A673 (cell line): ENCODE measurements around the gene SLCO4C1. TPM values are rescaled to one million over a fixed set of nuclear protein-coding genes. Genes with fewer than 3 reads are reported as not detected.

Source experiments
- BruUV-seq: library from RNA; stranded (reverse); fragments of 400-500 nt; replicated peaks from 2 replicates; lab custom pipeline; 2021; lab: Mats Ljungman, UMichigan
- CTCF ChIA-PET: fragments of 300-600 bp; sonication (Branson Sonifier 250); formaldehyde crosslinking; loops from one replicate; lab custom pipeline; 2022; ENCODE audit warnings: antibody characterized with exemption; lab: Charles Lee
- POLR2A ChIA-PET: fragments of 300-600 bp; sonication (Branson Sonifier 250); formaldehyde crosslinking; loops from one replicate; lab custom pipeline; 2022; ENCODE audit warnings: antibody characterized with exemption; ENCODE audit not compliant: low non-redundant PET; lab: Charles Lee
- DNase-seq: peaks from one replicate; pipeline ENCODE4 v3.0.0-alpha.2; 2015; ENCODE audit warnings: low spot score
- H3K27ac ChIP-seq: fragments of 200-600 bp; sonication (generic); 2 replicates; pipeline ENCODE4 v1.5.1; 2016; ENCODE audit warnings: mixed run types, low read depth, mild to moderate bottlenecking, mixed read lengths, antibody characterized with exemption, low read length; ENCODE audit not compliant: poor library complexity, severe bottlenecking
- H3K27me3 ChIP-seq: fragments of 200-600 bp; sonication (generic); replicated peaks from 2 replicates; pipeline ENCODE4 v1.6.1; 2017; ENCODE audit warnings: mixed run types, low read depth, mild to moderate bottlenecking, mixed read lengths, antibody characterized with exemption, low read length; ENCODE audit not compliant: insufficient read depth, poor library complexity
- H3K36me3 ChIP-seq: fragments of 200-600 bp; sonication (generic); 2 replicates; pipeline ENCODE4 v1.6.1; 2016; ENCODE audit warnings: mixed run types, mild to moderate bottlenecking, mixed read lengths, antibody characterized with exemption, low read length; ENCODE audit not compliant: insufficient read depth, poor library complexity, severe bottlenecking
- H3K4me1 ChIP-seq: fragments of 200-600 bp; sonication (generic); 2 replicates; pipeline ENCODE4 v1.6.1; 2017; ENCODE audit warnings: mixed run types, mild to moderate bottlenecking, mixed read lengths, antibody characterized with exemption, low read length; ENCODE audit not compliant: insufficient read depth, poor library complexity, severe bottlenecking
- H3K4me3 ChIP-seq: fragments of 200-600 bp; sonication (generic); 2 replicates; pipeline ENCODE4 v1.5.1; 2016; ENCODE audit warnings: low read depth, mixed run types, mild to moderate bottlenecking, mixed read lengths, low read length; ENCODE audit not compliant: poor library complexity, severe bottlenecking
- H3K9me3 ChIP-seq: fragments of 200-600 bp; sonication (generic); 2 replicates; pipeline ENCODE4 v1.6.1; 2016; ENCODE audit warnings: mixed run types, low read depth, mild to moderate bottlenecking, mixed read lengths, antibody characterized with exemption, low read length; ENCODE audit not compliant: poor library complexity, severe bottlenecking
- EZH2 ChIP-seq: fragments of 200-600 bp; sonication (generic); IDR thresholded peaks from 2 replicates; pipeline ENCODE4 v1.6.1; 2017; ENCODE audit warnings: borderline replicate concordance, low read depth, mild to moderate bottlenecking, mixed read lengths, antibody characterized with exemption, low read length; ENCODE audit not compliant: poor library complexity, severe bottlenecking
- intact Hi-C: fragments of 100-400 bp; cut with micrococcal nuclease; formaldehyde crosslinking; loops from one replicate; pipeline ENCODE4 v1.10.0; 2022; ENCODE audit not compliant: unreplicated experiment
- total RNA-seq: library from RNA; stranded (reverse); gene quantifications from 2 replicates; pipeline ENCODE4 v1.2.3, GENCODE V29; 2021
- TF ChIP-seq, protein P1 (sequence below): fragments of 300-800, 200-600 bp; sonication (generic); conservative IDR thresholded peaks from 2 replicates; pipeline ENCODE4 v1.5.1; 2017; ENCODE audit warnings: low read depth, mild to moderate bottlenecking, antibody characterized with exemption, low read length, moderate library complexity, mixed read lengths

Gene SLCO4C1
- total RNA-seq, 1 experiment from 2014 or later, result 0.13 TPM

DNA sequence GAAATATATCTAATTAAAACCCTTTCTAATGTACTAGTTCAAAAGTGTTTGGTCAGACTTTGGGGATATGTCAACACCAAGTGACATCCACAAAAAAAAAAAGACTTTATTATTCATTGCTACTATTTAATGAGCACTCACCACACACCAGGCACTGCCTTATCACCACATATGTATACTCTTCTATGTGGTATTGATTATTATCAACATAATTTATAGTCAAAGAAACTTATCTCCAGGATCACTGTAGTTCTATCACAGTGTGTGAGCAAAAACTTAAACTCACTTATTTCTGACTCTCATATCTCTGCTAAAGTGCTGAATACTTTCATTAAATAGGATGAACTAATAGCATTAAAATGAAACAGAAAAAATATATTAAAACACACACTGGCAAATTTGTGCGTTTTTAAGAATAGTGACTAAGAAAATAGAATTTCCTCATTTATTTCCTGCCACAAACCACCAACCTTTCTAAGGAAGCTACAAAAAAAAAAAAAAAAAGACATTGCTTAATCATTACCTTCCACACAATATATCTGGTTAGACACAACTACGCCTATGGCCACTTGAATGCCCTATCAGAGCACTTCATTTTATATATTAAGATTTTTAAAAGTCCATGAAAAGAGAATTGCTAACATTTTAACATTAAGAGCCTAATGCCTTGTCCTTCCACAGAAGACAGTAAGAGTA, 12.8 kb downstream of the SLCO4C1 start:
- POLR2A ChIA-PET, result no interaction called here
- no peaks in the 10 kb centered on the region for H3K9me3 ChIP-seq
- H3K27me3 ChIP-seq, result peaks cover 8% of the 10 kb centered on the region
- CTCF ChIA-PET, result no interaction called here
- intact Hi-C loops, result no loop called here
- DNase-seq, result no peak
- no peak overlapping the region for H3K27ac ChIP-seq
- no peaks in the 10 kb centered on the region for H3K4me1 ChIP-seq
- H3K36me3 ChIP-seq, result no peaks in the 10 kb centered on the region
- no peak for TF ChIP-seq EZH2
- TF ChIP-seq, protein P1, sequence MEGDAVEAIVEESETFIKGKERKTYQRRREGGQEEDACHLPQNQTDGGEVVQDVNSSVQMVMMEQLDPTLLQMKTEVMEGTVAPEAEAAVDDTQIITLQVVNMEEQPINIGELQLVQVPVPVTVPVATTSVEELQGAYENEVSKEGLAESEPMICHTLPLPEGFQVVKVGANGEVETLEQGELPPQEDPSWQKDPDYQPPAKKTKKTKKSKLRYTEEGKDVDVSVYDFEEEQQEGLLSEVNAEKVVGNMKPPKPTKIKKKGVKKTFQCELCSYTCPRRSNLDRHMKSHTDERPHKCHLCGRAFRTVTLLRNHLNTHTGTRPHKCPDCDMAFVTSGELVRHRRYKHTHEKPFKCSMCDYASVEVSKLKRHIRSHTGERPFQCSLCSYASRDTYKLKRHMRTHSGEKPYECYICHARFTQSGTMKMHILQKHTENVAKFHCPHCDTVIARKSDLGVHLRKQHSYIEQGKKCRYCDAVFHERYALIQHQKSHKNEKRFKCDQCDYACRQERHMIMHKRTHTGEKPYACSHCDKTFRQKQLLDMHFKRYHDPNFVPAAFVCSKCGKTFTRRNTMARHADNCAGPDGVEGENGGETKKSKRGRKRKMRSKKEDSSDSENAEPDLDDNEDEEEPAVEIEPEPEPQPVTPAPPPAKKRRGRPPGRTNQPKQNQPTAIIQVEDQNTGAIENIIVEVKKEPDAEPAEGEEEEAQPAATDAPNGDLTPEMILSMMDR, result no peak
- no TSS peak for BruUV-seq
- no peak overlapping the region for H3K4me3 ChIP-seq

DNA sequence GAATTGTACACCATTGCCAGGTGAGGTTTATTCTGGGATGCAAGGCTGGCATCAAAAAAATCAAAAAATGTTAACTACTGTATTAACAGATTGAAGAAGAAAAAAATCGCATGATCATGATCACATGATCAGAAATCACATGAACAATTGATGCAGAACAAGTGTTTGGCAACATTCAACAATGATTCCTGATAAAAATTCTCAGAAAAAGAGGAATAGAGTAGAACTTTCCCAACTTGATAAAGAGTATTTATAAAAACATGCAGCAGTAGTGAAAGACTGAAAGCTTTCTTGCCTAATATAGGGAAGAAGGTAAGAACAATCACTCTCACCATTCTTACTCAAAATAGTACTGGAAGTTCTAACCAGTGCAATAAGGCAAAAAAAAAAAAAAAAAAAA, 16.4 kb downstream of the SLCO4C1 start:
- intact Hi-C loops, result no loop called here
- no peak for DNase-seq
- Histone ChIP-seq H3K9me3 (no peaks in the 10 kb centered on the region), H3K36me3 (no peaks in the 10 kb centered on the region), H3K27ac (no peak overlapping the region), H3K4me1 (no peaks in the 10 kb centered on the region), H3K27me3 (peaks cover 8% of the 10 kb centered on the region), H3K4me3 (no peak overlapping the region)
- ChIA-PET POLR2A (no interaction called here), CTCF (no interaction called here)
- TF ChIP-seq, protein P1, result no peak
- TF ChIP-seq EZH2, result no peak
- BruUV-seq, result no TSS peak

DNA sequence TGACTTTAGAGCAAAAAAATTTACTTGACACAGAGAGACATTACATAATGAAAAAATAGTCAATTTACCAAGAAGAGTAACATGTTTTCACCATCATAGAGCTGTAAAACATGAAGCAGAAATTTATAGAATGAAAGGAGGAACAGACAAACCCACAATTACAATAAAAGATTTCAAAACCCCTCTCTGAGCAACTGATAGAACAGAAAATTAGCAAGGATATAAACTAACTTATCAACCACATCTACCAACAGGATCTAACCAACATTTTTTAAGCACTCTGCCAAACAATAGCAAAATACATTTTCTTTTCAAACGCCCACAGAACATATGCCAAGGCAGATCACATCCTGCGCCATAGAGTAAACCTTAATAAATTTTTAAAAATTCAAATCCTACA, 17.9 kb downstream of the SLCO4C1 start:
- CTCF ChIA-PET, result no interaction called here
- POLR2A ChIA-PET, result no interaction called here

More for the DNA sequence above, 17.9 kb downstream of the SLCO4C1 start:
- H3K4me3 ChIP-seq, result no peak overlapping the region
- intact Hi-C loops, result no loop called here
- no peaks in the 10 kb centered on the region for H3K9me3 ChIP-seq
- no peaks in the 10 kb centered on the region for H3K4me1 ChIP-seq
- H3K27me3 ChIP-seq, result peaks cover 8% of the 10 kb centered on the region
- H3K27ac ChIP-seq, result no peak overlapping the region
- BruUV-seq, result no TSS peak
- no peaks in the 10 kb centered on the region for H3K36me3 ChIP-seq
- no peak for DNase-seq
- TF ChIP-seq EZH2, result no peak
- TF ChIP-seq, protein P1, result no peak
